A172 (cell line): ENCODE results near the gene EEFSEC. TPM values are rescaled to one million over a fixed set of nuclear protein-coding genes. Genes with fewer than 3 reads are reported as not detected.

Experiments
- DNase-seq: peaks from one replicate; pipeline ENCODE4 v3.0.0-alpha.2; 2015; ENCODE audit warnings: low spot score
- total RNA-seq: library from RNA; depleted of rRNA; stranded (reverse); fragments of >200 nt; shearing (Covaris generic); gene quantifications from 2 replicates; pipeline ENCODE4 v1.2.3, GENCODE V29; 2014; rRNA removed

The EEFSEC gene
- total RNA-seq, 1 experiment from 2014 or later = 3.5 TPM

GRCh38 chr3:128445357-128445756, 292.1 kb downstream of the EEFSEC start:
- no peak for DNase-seq

DNA sequence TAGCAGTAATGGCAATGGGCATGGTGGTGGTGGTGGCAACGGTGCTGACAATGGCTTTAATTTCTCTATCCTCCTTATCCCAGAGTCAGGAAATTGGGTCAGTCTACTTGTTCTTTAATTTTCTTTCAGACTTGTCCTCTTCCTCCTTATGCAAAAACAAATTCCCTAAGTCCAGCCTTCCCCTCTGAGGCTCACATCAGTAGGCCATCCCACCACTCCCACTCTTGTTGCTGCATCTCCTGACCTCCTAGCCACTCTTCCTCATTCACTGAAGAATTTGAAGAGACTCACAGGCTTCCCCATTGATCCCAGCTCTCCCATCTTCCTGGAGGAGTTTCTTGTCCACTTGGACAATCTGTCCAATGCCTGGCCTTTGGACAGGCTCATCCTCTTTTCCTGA, 293.5 kb downstream of the EEFSEC start:
- no peak for DNase-seq

DNA sequence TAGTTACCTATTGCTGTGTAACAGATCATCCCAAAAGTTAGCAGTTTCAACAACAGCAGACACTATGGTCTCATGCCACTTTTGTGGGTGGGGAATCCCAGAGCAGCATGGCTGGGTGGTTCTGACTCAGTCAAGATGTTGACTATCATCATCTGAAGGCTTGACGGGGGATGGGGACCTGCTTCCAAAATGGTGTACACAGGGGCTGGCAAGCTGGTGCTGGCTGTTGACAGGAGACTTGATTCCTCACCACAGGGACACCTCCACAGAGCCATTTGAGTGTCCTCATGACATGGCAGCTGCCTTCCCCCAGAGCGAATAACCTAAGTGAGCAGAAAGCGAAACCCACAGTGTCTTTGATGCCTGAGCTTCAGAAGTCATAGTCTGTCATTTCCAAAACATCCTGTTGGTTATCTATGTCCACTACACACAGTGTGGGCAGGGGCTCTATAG, 294.3 kb downstream of the EEFSEC start:
- DNase-seq = no peak

GRCh38 chr3:128448491-128448890, 295.2 kb downstream of the EEFSEC start:
- peak; percentile 13 for DNase-seq

GRCh38 chr3:128449111-128449638, 295.9 kb downstream of the EEFSEC start:
- DNase-seq = no peak

DNA sequence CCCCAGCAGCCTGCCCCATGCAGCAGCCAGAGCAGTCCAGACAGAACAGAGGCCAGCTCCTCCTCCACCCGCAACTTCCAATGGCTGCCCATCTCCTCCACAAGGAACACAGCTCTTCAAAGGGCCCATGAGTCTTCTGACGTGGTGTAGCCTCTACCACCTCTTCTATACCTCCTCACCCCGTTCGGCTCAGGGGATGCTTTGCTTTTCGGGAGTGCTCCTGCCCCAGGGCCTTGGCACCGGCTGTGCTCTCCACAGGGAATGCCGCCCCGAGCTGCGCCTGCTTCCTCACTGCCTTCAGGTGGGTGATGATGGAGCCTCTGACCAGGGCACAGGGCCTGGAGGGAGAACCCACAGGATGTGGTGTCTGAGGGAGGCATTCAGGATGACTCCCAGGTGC, 298.8 kb downstream of the EEFSEC start:
- DNase-seq = no peak

DNA sequence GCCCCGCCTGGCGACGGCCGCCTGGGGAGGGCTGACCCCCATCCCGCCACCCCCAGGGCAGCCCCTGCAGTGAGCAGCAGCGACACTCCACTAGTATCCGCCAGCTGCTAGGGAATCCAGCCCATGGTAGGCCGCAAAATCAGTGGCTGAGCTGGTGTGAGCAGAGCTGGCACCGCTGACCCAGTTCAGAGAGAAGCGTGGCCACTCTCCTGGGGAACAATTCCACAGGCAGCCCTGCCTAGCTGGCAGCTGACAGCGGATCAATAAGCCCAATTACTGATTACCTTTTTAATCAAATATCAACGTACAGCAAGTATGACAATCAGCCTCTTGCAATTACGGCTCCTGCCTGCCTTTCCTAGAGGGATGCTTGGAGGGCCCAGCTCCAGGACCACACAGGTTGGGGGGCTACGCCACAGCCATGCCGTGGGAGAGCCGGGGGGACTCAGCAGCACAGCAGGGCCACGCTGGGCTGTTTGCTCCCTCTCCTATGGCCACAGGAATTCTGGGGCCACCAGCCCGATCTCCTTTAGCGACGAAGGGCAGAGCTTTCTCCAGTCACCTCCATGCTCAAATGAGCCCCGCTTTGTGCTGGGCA, 299.5 kb downstream of the EEFSEC start:
- DNase-seq = no peak

DNA sequence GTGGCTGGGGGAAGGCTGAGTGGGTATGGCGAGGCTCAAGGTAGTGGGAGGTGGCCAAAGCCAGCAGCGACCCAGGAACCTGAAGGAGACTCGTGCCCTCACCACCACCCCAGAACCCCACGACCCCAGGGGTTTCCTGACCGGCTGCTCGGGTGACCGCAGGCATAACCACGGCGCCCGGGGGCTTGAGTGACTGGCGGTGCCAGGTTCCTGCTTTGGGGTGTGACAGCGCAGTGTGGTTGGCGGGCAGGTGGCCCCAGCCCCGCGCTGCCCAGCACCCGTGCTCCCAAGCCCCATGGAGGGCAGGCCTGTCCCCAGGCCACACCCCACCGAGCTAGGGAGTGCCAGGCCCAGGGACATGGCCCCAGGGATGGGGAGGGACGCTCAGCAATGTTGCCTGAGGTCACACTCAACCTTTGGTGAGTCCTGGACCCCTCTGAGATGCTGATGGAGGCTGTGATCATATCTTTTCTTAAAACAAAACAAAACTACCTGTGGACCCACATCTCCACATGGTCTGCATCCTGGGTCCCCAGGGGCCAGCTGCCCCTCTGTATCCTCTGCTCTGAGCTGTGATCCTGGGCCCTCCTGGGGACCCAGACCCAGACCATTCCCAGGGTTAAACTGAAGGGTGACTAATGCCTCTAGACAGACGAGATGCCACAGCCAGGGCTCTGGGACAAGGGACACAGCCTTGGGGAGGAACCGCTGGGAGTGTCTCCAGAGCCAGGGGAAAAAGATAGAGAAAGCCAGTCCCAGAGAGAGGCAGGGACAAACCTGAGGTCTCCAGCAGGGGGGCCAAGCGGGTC, 300.4 kb downstream of the EEFSEC start:
- no peak for DNase-seq

- DNase-seq = no peak
These were observed 301.0 kb downstream of the EEFSEC start for GRCh38 chr3:128454310-128454618.

DNA sequence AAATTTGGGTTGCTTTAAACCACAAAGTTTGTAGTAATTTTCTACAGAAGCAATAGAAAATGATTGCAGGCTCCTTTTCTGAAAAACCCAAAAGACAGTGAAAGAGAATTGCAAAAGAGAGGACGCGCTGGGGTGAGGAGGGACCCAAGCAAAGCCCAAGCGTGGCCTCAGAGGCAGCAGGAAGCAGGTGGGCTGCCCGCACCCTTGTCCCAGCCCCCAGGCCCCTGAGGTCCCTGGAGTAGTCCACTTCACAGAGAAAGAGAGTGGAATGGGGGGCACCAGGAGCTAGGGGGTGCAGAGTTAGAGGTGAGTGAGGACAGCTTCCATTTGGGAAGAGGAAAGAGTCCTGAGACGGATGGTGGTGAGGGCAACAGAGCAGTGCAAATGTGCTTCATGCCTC, 301.8 kb downstream of the EEFSEC start:
- no peak for DNase-seq

- DNase-seq = no peak
These were observed 302.8 kb downstream of the EEFSEC start for GRCh38 chr3:128455786-128456748.

DNA sequence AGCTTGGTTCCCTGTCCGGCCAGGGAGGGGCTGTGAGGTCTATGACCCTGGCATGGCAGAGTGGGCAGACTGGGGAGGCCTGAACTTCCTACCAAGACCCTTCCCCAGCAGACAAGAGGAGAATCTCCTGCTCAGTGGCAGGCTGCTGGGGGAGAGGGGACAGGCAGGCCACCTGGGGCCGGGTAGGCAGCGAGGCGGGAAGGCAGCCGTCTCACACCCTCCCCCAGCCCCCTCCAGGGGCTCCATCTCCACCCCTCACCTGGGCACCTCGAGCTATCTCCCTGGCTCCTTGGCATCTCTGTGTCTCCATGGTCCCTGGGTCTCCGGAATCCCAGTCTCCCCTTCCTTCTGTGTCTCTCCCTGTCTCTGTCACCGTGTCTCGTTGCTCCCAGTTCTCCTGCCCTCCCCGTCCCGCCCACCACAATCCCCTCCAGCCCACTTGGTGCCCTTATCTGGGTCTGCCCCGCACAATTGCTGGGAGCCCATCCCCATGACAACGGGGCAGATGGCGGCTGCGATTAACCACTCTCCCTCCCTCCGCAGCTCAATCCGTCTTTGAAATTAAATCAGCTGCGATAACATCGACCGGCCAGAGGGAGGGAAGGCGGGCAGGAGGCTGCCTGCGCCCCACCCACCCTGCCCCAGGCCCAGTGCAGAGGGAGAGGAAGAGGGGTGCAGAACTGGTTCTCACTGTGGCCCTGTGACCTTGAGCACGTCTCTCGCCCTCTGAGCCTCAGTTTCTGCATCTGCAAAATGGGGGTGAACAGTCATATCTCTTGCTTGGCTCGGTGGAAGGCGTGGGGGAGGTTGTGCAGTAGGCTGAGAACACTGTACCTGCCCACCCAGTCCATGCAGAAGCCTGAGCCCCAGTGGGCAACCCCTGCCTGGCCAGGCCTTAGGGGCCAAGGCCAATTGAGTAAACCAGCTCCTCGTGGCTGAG, 303.8 kb downstream of the EEFSEC start:
- no peak for DNase-seq

GRCh38 chr3:128457937-128458336, 304.7 kb downstream of the EEFSEC start:
- no peak for DNase-seq

Other genes with a start within 250 kb of the EEFSEC start
- gene KBTBD12, start 238.2 kb upstream of the EEFSEC start, total RNA-seq = not detected in 2 replicates
- gene SEC61A1, start 101.0 kb upstream of the EEFSEC start, total RNA-seq = 296 and 324 TPM in 2 replicates
- gene RUVBL1, start 29.7 kb upstream of the EEFSEC start, total RNA-seq = 169 and 205 TPM in 2 replicates